ENCODE data around the gene ELOVL6. TPM values are rescaled to one million over a fixed set of nuclear protein-coding genes. Genes with fewer than 3 reads are reported as not detected.

The ELOVL6 gene
- total and polyA plus RNA-seq, 10 of the 15 experiments (the other 5 are each of a cell fraction or from before 2014, with no cell fraction given), result 3.9 to 33.5 (median 8.1) TPM

DNA sequence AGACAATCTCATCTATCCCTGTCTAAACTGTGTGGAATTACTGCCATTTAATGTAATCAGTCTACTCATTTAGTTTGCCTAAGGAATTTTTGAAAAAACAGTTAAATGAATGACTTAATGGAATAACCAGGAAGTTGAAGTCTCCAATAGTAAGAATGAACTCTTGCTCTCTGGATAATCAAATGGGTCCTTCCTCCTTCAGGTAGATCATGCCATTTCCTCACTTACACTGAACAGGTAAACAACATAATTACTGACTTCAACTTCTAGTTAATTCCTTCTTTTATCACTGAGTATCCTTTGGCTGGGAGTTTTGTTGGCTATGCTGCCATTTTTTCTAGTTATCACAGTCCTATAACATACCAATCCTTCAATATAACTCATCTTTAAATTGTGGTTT, 56.0 kb downstream of the ELOVL6 start:
- FAIRE-seq, result no peak
- intact Hi-C loops (cut with micrococcal nuclease; ENCODE audit: unreplicated experiment) (no loop called here), in situ Hi-C loops (cut with MboI) (no loop called here)
- Histone ChIP-seq H3K9ac (ENCODE audit: control insufficient read depth, insufficient read depth, low read length) (no peak overlapping the region), H3K36me3 (ENCODE audit: control insufficient read depth in 2 of 2, insufficient read depth in 2 of 2, low read length in 1 of 2) (0 out of 4 replicates have a peak, but pooled peaks cover 0 to 2% of the 10 kb centered on the region in 2 experiments), H3K9me3 (replicated peaks; ENCODE audit: control insufficient read depth, insufficient read depth, low read length) (no peaks in the 10 kb centered on the region; the same call in 2 of the 3 replicates), H3K27ac (ENCODE audit: control insufficient read depth, insufficient read depth) (no peak overlapping the region), H2AFZ (ENCODE audit: control insufficient read depth, low read depth, low read length) (no peak overlapping the region), H3K79me2 (ENCODE audit: control insufficient read depth, insufficient read depth, low read length) (no peaks in the 10 kb centered on the region), H3K4me2 (ENCODE audit: control insufficient read depth, insufficient read depth) (no peak overlapping the region), H4K20me1 (ENCODE audit: control insufficient read depth, insufficient read depth) (no peaks in the 10 kb centered on the region), H3K4me3 (no peak overlapping the region), H3K27me3 (replicated peaks in 1 of 2; ENCODE audit: control insufficient read depth in 2 of 2, insufficient read depth in 2 of 2, low read length in 1 of 2) (no peaks in the 10 kb centered on the region), H3K4me1 (ENCODE audit: control insufficient read depth, insufficient read depth, low read length) (no peaks in the 10 kb centered on the region)
- ChIA-PET POLR2A (no interaction called here), RAD21 (ENCODE audit: unreplicated experiment) (interaction anchor here (0.6 kb wide), 1 partner anchor 148 kb away, joined by 3 read pairs; no protein-coding TSS in a partner anchor), SMC1A (ENCODE audit: uncharacterized antibody, unreplicated experiment) (no interaction called here), CTCF (no interaction called here)
- TSS peak; percentile 50 for BruUV-seq (replicated peaks)
- DNase-seq (ENCODE audit: low read depth, low spot score), result no peak
- no peak for ATAC-seq
- TF ChIP-seq RAD51 (IDR thresholded peaks at IDR 0.05), result no peak
- TF ChIP-seq NRF1 (conservative IDR thresholded peaks at IDR 0.05; ENCODE audit: low read depth, low read length), result no peak
- TF ChIP-seq SUZ12 (IDR thresholded peaks at IDR 0.05; ENCODE audit: unreplicated experiment), result no peak
- TF ChIP-seq SKIL (IDR thresholded peaks at IDR 0.05; ENCODE audit: low read depth, poor library complexity, severe bottlenecking), result no peak
- TF ChIP-seq, protein P1, sequence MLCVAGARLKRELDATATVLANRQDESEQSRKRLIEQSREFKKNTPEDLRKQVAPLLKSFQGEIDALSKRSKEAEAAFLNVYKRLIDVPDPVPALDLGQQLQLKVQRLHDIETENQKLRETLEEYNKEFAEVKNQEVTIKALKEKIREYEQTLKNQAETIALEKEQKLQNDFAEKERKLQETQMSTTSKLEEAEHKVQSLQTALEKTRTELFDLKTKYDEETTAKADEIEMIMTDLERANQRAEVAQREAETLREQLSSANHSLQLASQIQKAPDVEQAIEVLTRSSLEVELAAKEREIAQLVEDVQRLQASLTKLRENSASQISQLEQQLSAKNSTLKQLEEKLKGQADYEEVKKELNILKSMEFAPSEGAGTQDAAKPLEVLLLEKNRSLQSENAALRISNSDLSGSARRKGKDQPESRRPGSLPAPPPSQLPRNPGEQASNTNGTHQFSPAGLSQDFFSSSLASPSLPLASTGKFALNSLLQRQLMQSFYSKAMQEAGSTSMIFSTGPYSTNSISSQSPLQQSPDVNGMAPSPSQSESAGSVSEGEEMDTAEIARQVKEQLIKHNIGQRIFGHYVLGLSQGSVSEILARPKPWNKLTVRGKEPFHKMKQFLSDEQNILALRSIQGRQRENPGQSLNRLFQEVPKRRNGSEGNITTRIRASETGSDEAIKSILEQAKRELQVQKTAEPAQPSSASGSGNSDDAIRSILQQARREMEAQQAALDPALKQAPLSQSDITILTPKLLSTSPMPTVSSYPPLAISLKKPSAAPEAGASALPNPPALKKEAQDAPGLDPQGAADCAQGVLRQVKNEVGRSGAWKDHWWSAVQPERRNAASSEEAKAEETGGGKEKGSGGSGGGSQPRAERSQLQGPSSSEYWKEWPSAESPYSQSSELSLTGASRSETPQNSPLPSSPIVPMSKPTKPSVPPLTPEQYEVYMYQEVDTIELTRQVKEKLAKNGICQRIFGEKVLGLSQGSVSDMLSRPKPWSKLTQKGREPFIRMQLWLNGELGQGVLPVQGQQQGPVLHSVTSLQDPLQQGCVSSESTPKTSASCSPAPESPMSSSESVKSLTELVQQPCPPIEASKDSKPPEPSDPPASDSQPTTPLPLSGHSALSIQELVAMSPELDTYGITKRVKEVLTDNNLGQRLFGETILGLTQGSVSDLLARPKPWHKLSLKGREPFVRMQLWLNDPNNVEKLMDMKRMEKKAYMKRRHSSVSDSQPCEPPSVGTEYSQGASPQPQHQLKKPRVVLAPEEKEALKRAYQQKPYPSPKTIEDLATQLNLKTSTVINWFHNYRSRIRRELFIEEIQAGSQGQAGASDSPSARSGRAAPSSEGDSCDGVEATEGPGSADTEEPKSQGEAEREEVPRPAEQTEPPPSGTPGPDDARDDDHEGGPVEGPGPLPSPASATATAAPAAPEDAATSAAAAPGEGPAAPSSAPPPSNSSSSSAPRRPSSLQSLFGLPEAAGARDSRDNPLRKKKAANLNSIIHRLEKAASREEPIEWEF (IDR thresholded peaks at IDR 0.05; ENCODE audit: insufficient replicate concordance, low read depth, low read length), result no peak
- no peak for TF ChIP-seq CBX5 (IDR thresholded peaks at IDR 0.05; ENCODE audit: low read depth)
- TF ChIP-seq CEBPZ (IDR thresholded peaks at IDR 0.05; ENCODE audit: low read depth, low read length), result no peak
- TF ChIP-seq GABPA (IDR thresholded peaks at IDR 0.05; ENCODE audit: low read depth), result no peak
- TF ChIP-seq CHD2 (IDR thresholded peaks at IDR 0.05; ENCODE audit: borderline replicate concordance, low read depth, low read length), result no peak
- no peak for TF ChIP-seq MTA3 (IDR thresholded peaks at IDR 0.05; ENCODE audit: borderline replicate concordance, low read length)
- TF ChIP-seq MYC (IDR thresholded peaks at IDR 0.05; ENCODE audit: insufficient read depth, insufficient read length, insufficient replicate concordance, low read length, severe bottlenecking), result no peak
- TF ChIP-seq KDM1A (IDR thresholded peaks at IDR 0.05; ENCODE audit: borderline replicate concordance), result no peak
- no peak for TF ChIP-seq CHD1 (IDR thresholded peaks at IDR 0.05; ENCODE audit: low read depth, low read length)
- TF ChIP-seq IKZF2 (IDR thresholded peaks at IDR 0.05), result no peak
